WTC11 (cell line): Measurements from ENCODE around the gene OVCA2.

Experiments used
- STAT6 ChIP-seq: sonication (generic); formaldehyde crosslinking; conservative IDR thresholded peaks from 2 replicates; pipeline ENCODE4 v1.8.1; 2023; ENCODE audit warnings: mild to moderate bottlenecking, low read depth, missing genetic modification reagents, moderate library complexity
- TF ChIP-seq, protein P1 (sequence below): sonication (generic); formaldehyde crosslinking; IDR thresholded peaks from 2 replicates; pipeline ENCODE4 v1.8.0; 2022; ENCODE audit warnings: mild to moderate bottlenecking, missing genetic modification reagents

GRCh38 chr17:2075336-2076086 is 33.7 kb downstream of the OVCA2 start:
- TF ChIP-seq, protein P1, sequence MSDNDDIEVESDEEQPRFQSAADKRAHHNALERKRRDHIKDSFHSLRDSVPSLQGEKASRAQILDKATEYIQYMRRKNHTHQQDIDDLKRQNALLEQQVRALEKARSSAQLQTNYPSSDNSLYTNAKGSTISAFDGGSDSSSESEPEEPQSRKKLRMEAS = no peak
- TF ChIP-seq STAT6 (CRISPR knock-in tag) = no peak
